Neural cell (in vitro differentiated cells): ENCODE measurements around the gene UBP1. TPM values are rescaled to one million over a fixed set of nuclear protein-coding genes. Genes with fewer than 3 reads are reported as not detected.

Experiments
- H2AFZ ChIP-seq: fragments of 200-600, 300-800 bp; sonication (generic), shearing (Covaris generic); 2 replicates; pipeline ENCODE4 v1.6.0; 2014; ENCODE audit warnings: low read depth, mild to moderate bottlenecking, antibody characterized with exemption, low read length, moderate library complexity
- H3F3A ChIP-seq: fragments of 200-600 bp; shearing (Covaris generic); 2 replicates; pipeline ENCODE4 v1.6.1; 2016; ENCODE audit warnings: mild to moderate bottlenecking, moderate library complexity, mixed read lengths, antibody characterized with exemption, low read length; ENCODE audit not compliant: insufficient read depth, poor library complexity, severe bottlenecking
- H3K27ac ChIP-seq: fragments of 200-600, 300-800 bp; sonication (generic), shearing (Covaris generic); 2 replicates; pipeline ENCODE4 v1.5.1; 2014; ENCODE audit warnings: mild to moderate bottlenecking, low read length, moderate library complexity
- H3K27me3 ChIP-seq: fragments of 300-800, 200-600 bp; sonication (generic), shearing (Covaris generic); 2 replicates; pipeline ENCODE4 v1.6.0; 2014; ENCODE audit warnings: mild to moderate bottlenecking, low read depth, low read length, moderate library complexity; ENCODE audit not compliant: insufficient read depth
- H3K36me3 ChIP-seq: fragments of 300-800, 200-600 bp; sonication (generic), shearing (Covaris generic); 2 replicates; pipeline ENCODE4 v1.5.1; 2014; ENCODE audit warnings: mild to moderate bottlenecking, antibody characterized with exemption, low read length, moderate library complexity; ENCODE audit not compliant: insufficient read depth
- H3K4me2 ChIP-seq: fragments of 300-800, 200-600 bp; sonication (generic), shearing (Covaris generic); 2 replicates; pipeline ENCODE4 v1.6.0; 2014; ENCODE audit warnings: mild to moderate bottlenecking, low read length
- H3K4me3 ChIP-seq: fragments of 300-800, 200-600 bp; sonication (generic), shearing (Covaris generic); 2 replicates; pipeline ENCODE4 v1.5.1; 2014; ENCODE audit warnings: mild to moderate bottlenecking, low read length, moderate library complexity
- H3K79me2 ChIP-seq: fragments of 200-600 bp; shearing (Covaris generic); replicated peaks from 2 replicates; pipeline ENCODE4 v1.6.0; 2014; ENCODE audit warnings: mild to moderate bottlenecking, low read length, moderate library complexity; ENCODE audit not compliant: insufficient read depth
- H3K9ac ChIP-seq: fragments of 300-800, 200-600 bp; sonication (generic), shearing (Covaris generic); 2 replicates; pipeline ENCODE4 v1.6.1; 2016; ENCODE audit warnings: mild to moderate bottlenecking, low read length, mixed read lengths
- H3K9me2 ChIP-seq: fragments of 200-600 bp; shearing (Covaris generic); 2 replicates; pipeline ENCODE4 v1.6.1; 2016; ENCODE audit warnings: mild to moderate bottlenecking, low read length, mixed read lengths; ENCODE audit not compliant: insufficient read depth
- H3K9me3 ChIP-seq: fragments of 200-600, 300-800 bp; sonication (generic), shearing (Covaris generic); 2 replicates; pipeline ENCODE4 v1.6.1; 2016; ENCODE audit warnings: mild to moderate bottlenecking, mixed run types, low read length, moderate library complexity, mixed read lengths
- H4K20me1 ChIP-seq: fragments of 200-600 bp; shearing (Covaris generic); 2 replicates; pipeline ENCODE4 v1.6.1; 2016; ENCODE audit warnings: mild to moderate bottlenecking, mixed run types; ENCODE audit not compliant: insufficient read depth
- EP300 ChIP-seq: fragments of 450-650 bp; conservative IDR thresholded peaks from 2 replicates; pipeline ENCODE4 v1.6.1; 2014; ENCODE audit warnings: antibody characterized with exemption, mild to moderate bottlenecking, moderate library complexity; ENCODE audit not compliant: poor library complexity, severe bottlenecking
- EZH2 ChIP-seq: fragments of 200-600, 300-800 bp; shearing (Covaris generic), sonication (generic); IDR thresholded peaks from 2 replicates; pipeline ENCODE4 v1.6.1; 2014; ENCODE audit warnings: antibody characterized with exemption, low read length, borderline replicate concordance, mild to moderate bottlenecking; ENCODE audit not compliant: insufficient read depth, poor library complexity, severe bottlenecking
- MXI1 ChIP-seq: fragments of 450-650 bp; conservative IDR thresholded peaks from 2 replicates; pipeline ENCODE4 v1.6.1; 2014; ENCODE audit warnings: antibody characterized with exemption, mild to moderate bottlenecking; ENCODE audit not compliant: poor library complexity, severe bottlenecking
- POLR2AphosphoS5 ChIP-seq: IDR thresholded peaks from 2 replicates; pipeline ENCODE4 v1.6.1; 2012
- RAD21 ChIP-seq: fragments of 450-650 bp; conservative IDR thresholded peaks from 2 replicates; pipeline ENCODE4 v1.6.1; 2014; ENCODE audit warnings: antibody characterized with exemption, mild to moderate bottlenecking, moderate library complexity
- SMC3 ChIP-seq: fragments of 450-650 bp; conservative IDR thresholded peaks from 2 replicates; pipeline ENCODE4 v1.6.1; 2014; ENCODE audit warnings: antibody characterized with exemption, mild to moderate bottlenecking, moderate library complexity; ENCODE audit not compliant: poor library complexity
- TAF1 ChIP-seq: IDR thresholded peaks from 2 replicates; pipeline ENCODE4 v1.6.1; 2012; ENCODE audit warnings: low read depth
- polyA plus RNA-seq: library from polyadenylated mRNA; depleted of rRNA; stranded (reverse); fragments of >200 nt; gene quantifications from 2 replicates; pipeline ENCODE4 v1.2.3, GENCODE V29; 2014
- TF ChIP-seq, protein P1 (sequence below): IDR thresholded peaks from 2 replicates; pipeline ENCODE4 v1.6.1; 2012; ENCODE audit warnings: borderline replicate concordance
- TF ChIP-seq, protein P2 (sequence below): fragments of 450-650 bp; IDR thresholded peaks from 2 replicates; pipeline ENCODE4 v1.5.1; 2014; ENCODE audit warnings: antibody characterized with exemption, mild to moderate bottlenecking, moderate library complexity; ENCODE audit not compliant: poor library complexity, severe bottlenecking

UBP1 gene
- polyA plus RNA-seq, 1 donor from 2014 or later: 74.2 TPM

DNA sequence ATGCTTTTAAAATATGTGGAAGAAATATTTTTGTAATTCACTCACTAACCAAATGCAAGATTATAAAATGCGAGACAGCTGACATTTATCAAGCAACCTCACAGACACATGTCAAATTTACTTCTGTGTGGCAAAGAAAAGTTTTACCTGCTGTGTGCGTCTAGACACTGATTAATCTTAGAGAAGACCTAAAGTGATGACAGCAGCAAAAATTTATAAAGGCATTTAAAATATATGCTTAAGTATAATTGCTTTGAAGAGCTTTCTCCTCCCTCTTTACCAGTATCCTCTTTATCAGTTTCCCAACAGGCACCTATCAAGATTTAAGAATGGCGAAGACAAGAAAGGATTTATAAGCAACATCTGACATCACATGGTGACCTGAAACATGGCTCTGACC lies 37.3 kb downstream of the UBP1 start:
- no peak overlapping the region for H3K4me3 ChIP-seq

DNA sequence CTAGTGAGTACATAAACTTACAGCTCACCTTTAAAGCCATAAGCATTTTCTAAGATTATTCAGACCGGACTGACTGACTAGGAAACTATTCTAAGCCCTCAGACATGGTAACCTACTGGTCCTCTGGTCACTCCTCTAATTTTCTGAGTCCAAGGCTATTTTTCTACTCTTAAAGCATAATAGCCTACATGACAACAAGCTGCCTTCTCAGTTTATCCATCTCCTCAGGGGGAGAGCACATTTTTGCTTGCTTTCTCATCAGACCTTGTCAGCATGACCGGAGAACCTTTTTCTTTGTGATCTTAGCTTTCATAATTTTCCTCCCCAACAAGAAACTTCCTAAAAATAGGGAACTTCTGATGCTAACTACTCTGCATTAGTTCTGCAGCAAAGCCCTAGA lies 38.4 kb downstream of the UBP1 start:
- TF ChIP-seq, protein P1, sequence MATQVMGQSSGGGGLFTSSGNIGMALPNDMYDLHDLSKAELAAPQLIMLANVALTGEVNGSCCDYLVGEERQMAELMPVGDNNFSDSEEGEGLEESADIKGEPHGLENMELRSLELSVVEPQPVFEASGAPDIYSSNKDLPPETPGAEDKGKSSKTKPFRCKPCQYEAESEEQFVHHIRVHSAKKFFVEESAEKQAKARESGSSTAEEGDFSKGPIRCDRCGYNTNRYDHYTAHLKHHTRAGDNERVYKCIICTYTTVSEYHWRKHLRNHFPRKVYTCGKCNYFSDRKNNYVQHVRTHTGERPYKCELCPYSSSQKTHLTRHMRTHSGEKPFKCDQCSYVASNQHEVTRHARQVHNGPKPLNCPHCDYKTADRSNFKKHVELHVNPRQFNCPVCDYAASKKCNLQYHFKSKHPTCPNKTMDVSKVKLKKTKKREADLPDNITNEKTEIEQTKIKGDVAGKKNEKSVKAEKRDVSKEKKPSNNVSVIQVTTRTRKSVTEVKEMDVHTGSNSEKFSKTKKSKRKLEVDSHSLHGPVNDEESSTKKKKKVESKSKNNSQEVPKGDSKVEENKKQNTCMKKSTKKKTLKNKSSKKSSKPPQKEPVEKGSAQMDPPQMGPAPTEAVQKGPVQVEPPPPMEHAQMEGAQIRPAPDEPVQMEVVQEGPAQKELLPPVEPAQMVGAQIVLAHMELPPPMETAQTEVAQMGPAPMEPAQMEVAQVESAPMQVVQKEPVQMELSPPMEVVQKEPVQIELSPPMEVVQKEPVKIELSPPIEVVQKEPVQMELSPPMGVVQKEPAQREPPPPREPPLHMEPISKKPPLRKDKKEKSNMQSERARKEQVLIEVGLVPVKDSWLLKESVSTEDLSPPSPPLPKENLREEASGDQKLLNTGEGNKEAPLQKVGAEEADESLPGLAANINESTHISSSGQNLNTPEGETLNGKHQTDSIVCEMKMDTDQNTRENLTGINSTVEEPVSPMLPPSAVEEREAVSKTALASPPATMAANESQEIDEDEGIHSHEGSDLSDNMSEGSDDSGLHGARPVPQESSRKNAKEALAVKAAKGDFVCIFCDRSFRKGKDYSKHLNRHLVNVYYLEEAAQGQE: no peak
- no peak for TF ChIP-seq TAF1
- no peak for TF ChIP-seq EP300
- TF ChIP-seq RAD21: no peak
- no peak for TF ChIP-seq SMC3
- no peak for TF ChIP-seq POLR2AphosphoS5
- TF ChIP-seq, protein P2, sequence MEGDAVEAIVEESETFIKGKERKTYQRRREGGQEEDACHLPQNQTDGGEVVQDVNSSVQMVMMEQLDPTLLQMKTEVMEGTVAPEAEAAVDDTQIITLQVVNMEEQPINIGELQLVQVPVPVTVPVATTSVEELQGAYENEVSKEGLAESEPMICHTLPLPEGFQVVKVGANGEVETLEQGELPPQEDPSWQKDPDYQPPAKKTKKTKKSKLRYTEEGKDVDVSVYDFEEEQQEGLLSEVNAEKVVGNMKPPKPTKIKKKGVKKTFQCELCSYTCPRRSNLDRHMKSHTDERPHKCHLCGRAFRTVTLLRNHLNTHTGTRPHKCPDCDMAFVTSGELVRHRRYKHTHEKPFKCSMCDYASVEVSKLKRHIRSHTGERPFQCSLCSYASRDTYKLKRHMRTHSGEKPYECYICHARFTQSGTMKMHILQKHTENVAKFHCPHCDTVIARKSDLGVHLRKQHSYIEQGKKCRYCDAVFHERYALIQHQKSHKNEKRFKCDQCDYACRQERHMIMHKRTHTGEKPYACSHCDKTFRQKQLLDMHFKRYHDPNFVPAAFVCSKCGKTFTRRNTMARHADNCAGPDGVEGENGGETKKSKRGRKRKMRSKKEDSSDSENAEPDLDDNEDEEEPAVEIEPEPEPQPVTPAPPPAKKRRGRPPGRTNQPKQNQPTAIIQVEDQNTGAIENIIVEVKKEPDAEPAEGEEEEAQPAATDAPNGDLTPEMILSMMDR: no peak
- no peak for TF ChIP-seq EZH2
- no peak for TF ChIP-seq MXI1
- Histone ChIP-seq H4K20me1 (no peaks in the 10 kb centered on the region), H3K36me3 (peaks cover 18% of the 10 kb centered on the region), H3K27ac (no peak overlapping the region), H3K27me3 (no peaks in the 10 kb centered on the region), H3K4me2 (no peak overlapping the region), H3F3A (no peaks in the 10 kb centered on the region), H3K9ac (no peak overlapping the region), H3K4me3 (no peak overlapping the region), H2AFZ (no peak overlapping the region), H3K79me2 (no peaks in the 10 kb centered on the region), H3K9me2 (no peaks in the 10 kb centered on the region), H3K9me3 (no peaks in the 10 kb centered on the region)

More for the DNA sequence above, 37.3 kb downstream of the UBP1 start:
- H3K27ac ChIP-seq: no peak overlapping the region
- TF ChIP-seq RAD21 (no peak), EP300 (no peak), EZH2 (no peak), MXI1 (no peak), SMC3 (no peak), POLR2AphosphoS5 (no peak), TAF1 (no peak)
- TF ChIP-seq, protein P2: no peak
- TF ChIP-seq, protein P1: no peak
- no peaks in the 10 kb centered on the region for H3K9me2 ChIP-seq
- H3K36me3 ChIP-seq: peaks cover 17% of the 10 kb centered on the region
- H4K20me1 ChIP-seq: no peaks in the 10 kb centered on the region
- no peaks in the 10 kb centered on the region for H3K79me2 ChIP-seq
- H3K9ac ChIP-seq: no peak overlapping the region
- no peak overlapping the region for H2AFZ ChIP-seq
- H3K4me2 ChIP-seq: no peak overlapping the region
- H3K27me3 ChIP-seq: no peaks in the 10 kb centered on the region
- H3F3A ChIP-seq: no peaks in the 10 kb centered on the region
- H3K9me3 ChIP-seq: no peaks in the 10 kb centered on the region
